ENCODE results near the gene MYOF.
"Not testable (repeated sequence)": the region's sequence is repeated elsewhere in the genome, so short reads cannot be mapped to it uniquely, and the experiment has no call there.

MYOF gene

DNA sequence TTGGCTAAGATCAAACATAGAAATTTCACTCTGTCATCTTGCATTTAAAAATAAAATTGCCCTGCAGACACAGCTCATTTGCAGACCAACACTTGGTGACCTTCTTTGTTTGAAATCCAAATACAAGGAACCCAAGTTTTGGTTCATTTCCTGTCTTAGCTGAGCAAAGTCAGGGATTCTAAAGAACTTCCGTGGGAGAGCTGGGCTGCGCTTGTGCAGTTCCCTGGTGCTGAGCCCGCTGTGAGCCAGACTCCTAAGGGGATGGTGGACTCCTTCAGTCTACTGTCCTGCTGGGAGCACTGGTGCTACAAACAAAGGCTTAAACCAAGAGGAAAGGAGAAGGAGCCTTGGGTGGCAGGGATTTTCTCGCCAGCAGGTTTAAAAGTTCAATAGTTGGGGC is 60.0 kb downstream of the MYOF start:
- no peak for DNase-seq (ENCODE audit: low spot score)

DNA sequence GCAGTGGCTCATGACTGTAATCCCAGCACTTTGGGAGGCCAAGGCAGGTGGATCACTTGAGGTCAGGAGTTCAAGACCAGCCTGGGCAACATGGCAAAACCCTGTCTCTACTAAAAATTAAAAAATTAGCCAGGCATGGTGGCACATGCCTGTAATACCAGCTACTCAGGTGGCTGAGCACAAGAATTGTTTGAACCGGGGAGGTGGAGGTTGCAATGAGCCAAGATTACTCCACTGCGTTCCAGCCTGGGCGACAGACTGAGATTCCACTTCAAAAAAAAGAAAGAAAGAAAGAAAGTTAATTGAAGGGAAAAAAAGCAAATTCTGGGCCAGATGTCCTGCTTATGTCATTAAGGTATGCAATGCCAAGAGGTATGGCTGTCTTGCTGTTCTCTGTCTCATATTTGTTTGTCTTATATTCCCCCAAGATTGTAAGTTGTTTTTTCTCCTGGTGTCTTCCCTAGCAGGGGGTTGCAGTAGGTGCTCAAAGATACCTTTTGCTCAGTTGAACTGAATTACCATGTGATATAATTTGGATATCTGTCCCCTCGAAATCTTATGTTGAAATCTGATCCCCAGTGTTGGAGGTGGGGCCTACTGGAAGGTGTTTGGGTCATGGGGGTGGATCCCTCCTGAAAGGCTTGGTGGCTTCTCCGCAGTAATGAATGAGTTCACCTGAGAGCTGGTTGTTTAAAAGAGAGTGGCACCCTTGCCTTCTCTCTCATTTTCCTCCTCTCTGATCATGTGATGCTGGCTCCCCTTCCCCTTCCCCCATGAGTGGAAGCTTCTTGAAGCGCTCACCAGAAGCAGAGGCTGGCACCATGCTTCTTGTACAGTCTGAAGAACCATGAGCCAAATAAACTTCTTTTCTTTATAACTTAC is 60.9 kb downstream of the MYOF start:
- DNase-seq (ENCODE audit: low spot score) = no peak

- no peak for DNase-seq (ENCODE audit: low spot score)
Measured at GRCh38 chr10:93420091-93420490, 62.0 kb downstream of the MYOF start.

DNA sequence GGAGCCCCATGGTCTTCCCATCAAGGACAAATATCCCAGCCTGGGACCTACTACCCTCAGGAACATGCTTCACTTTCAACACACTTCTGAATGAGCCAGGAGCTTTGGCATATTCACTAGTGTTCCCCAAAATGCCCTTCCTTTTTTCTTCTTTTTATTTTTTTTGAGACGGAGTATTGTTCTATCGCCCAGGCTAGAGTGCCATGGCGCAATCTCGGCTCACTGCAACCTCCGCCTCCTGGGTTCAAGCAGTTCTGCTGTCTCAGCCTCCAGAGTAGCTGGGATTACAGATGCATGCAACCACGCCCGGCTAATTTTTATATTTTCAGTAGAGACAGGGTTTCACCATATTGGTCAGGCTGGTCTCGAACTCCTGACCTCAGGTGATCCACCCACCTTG is 63.1 kb downstream of the MYOF start:
- not testable (repeated sequence) for DNase-seq (ENCODE audit: low spot score)

DNA sequence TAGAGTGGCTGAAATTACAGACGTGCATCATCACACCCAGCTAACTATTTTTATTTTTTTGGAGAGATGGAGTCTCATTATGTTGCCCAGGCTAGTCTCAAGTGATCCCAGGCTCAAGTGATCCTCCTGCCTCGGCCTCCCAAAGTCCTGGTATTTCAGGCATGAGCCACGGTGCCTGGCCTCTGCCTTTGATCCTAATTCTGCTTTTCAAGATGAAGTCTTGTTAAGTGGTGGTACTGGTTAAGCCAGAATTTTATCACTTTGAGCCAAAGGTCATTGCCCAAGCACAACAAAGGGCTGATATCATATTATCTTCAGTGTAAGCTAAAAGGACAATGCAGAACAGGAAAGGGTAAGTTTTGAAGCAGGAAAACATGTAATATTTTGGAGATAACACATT is 64.2 kb downstream of the MYOF start:
- DNase-seq (ENCODE audit: low spot score) = no peak

GRCh38 chr10:93417266-93417665 is 64.9 kb downstream of the MYOF start:
- DNase-seq (ENCODE audit: low spot score) = no peak

DNA sequence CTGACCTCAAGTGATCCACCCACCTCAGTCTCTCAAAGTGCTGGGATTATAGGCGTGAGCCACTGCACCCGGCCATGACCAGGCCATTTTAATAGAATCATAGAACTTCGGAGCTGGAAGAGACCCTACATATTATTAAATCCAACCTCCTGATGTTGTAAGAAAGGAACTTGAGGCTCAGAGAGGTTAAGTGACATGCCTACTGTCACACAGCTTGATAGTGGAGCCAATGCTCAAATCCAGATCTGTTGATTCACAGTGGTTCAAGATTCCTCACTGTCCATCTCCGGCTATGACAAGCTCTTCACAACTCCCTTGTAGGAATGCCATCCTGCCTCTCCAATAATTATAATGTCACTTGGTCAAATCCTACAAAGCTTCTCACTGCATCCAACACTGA is 65.3 kb downstream of the MYOF start:
- DNase-seq (ENCODE audit: low spot score) = no peak

DNA sequence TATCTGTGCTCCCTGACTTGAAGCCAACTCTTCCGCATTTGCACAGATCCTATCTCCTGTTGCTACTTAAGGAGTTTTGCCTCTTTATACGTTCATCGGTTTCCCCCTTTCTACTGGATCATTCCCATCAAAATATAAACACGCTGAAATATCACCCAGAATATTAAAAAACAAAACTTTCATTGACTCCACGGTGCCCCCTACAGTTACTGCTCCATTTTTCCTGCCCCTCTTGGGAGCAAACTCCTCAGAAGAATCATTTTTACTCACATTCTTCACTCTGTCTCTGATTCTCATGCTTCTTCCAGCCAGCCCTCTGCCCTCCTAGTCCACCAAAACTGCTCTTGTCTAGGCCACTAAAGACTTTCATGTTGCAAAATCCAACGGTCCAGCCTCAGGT is 66.4 kb downstream of the MYOF start:
- DNase-seq (ENCODE audit: low spot score) = no peak

GRCh38 chr10:93413252-93413689 is 68.9 kb downstream of the MYOF start:
- DNase-seq (ENCODE audit: low spot score) = no peak

DNA sequence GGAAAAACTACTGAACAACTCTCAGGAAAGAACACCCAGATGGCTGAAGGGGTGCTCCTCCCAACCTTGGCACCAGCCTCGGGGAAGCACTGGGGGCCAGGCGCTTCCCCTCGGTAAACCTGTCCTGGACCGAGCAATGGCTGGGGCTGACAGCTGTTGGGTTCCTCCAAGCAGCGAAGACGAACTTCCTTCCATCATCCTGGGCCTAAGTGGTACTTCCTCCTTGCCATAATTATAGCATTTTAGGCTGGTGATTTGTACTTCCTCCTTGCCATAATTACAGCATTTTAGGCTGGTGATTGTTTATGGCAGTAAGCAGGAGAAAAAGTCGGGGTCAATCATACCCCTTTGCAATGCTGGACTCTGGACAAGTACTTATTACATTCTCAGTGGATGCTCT is 69.3 kb downstream of the MYOF start:
- no peak for DNase-seq (ENCODE audit: low spot score)

GRCh38 chr10:93410697-93411348 is 71.3 kb downstream of the MYOF start:
- DNase-seq (ENCODE audit: low spot score) = no peak

DNA sequence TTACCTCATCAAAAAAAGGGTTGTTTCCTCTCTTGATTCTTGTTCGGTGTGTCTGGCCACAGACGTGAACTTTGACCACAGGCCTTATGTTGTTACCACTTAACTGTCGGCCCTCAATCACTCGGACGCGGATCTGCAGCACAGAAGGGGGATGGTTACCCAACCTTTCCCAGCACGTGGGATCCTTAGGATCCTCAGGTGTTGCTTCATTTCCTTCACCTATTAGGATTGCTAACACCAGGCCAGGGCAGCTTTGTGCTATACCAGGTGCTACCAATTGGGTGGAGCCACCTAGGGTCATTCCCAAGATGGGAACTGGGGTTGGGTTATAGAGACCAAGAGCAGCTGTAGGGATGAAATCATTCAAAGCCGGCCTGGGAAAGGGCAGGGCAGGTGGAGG is 73.4 kb downstream of the MYOF start:
- no peak for DNase-seq (ENCODE audit: low spot score)

DNA sequence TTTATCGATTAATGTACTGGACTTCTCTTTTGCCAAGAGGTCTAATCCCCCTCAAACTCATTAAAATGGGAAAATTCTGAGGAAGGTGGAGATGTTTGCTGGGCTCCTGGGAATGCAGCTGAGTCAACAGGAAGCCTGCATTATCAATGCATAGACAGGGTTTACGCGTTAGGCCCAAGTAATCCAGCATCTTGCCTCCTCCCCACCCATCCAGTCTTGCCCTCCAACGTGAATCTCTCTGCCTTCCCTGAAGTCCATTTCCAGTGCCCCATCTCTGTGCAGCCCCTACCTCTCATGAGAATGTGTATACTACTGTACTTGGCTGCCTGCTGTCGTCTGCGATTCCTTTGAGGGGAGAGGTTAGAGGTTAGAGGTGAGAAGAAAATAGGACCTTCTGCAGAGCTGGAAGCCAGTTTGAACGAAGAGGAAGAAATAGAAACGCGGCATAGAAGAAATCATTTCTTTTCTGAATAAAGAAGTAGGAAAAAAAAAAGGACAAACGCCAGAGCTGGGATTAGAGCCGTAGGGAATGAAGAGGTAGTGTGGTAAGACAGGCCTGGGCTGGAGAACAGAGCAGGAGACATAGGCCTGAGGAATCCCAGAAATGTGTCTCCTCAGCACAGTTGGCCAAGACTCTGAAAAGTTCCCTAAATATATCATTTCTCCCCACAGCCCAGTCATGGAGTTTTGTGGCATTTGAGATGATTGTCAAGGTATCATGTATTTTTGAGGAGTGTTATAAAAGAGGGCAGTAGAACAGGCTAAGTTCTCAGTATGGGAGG is 75.6 kb downstream of the MYOF start:
- no peak for DNase-seq (ENCODE audit: low spot score)

GRCh38 chr10:93404048-93404354 is 78.1 kb downstream of the MYOF start:
- no peak for DNase-seq (ENCODE audit: low spot score)

DNA sequence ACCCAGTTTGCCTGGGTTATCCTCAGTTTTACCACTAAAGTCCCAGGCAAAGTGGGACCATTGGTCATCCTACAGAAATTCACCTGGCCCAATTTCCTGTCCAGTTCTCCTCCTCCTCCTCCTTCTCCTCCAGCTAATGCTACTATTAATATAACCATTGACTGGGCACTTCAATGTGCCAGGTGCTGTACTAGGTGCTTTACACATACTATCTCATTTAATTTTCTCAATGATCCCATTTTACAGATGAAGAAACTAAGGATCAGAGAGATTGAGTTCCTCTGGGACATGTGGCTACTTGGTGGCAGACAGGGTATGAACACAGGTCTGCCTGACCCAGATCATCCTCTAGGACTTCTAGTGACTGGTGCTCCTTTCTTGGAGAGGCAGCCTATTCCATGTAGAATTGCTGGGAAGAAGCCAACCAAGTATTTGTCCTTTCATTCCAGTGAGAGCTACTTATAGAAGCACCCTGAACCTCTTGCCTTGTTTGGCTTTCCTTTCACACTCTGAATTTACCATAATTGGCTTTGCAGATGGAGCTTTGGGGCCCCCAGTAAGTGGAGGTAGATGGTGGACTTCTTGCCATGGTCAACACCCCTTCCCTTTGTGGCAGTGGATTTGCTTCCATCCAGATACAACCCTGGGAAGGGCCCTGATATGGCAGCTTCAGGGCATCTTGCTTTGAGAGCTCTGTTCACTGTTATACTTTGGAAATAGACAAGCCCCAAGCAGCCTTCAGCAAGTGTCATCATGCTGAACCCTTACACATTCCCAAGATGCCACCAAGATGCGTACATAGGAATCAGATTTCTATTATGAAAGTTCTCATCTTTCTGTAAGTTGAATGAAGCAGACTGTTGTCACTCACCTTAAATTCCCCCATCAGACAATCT is 78.7 kb downstream of the MYOF start:
- DNase-seq (ENCODE audit: low spot score) = no peak

GRCh38 chr10:93402192-93402591 is 79.9 kb downstream of the MYOF start:
- no peak for DNase-seq (ENCODE audit: low spot score)

- no peak for DNase-seq (ENCODE audit: low spot score)
Measured at GRCh38 chr10:93398528-93398927, 83.6 kb downstream of the MYOF start.

DNA sequence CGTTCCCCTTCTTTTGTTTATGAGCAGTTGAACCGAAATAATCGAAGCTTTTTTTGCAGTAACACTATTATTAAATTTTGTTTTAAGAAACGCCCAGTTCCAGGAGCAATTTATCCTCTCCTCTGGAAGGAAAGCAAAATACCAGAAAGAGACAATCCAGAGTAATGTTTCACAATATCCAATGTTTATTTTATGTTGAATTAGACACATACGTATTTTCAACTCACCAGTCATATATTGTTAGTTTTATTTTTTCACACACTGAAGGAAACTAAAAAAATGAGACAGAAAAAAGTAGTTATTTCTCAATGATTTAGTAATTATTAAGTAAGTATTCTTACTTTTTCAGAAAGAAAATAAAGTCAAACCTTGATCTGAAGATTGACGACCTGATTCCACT is 85.1 kb downstream of the MYOF start:
- no peak for DNase-seq (ENCODE audit: low spot score)

GRCh38 chr10:93393211-93393610 is 88.9 kb downstream of the MYOF start:
- no peak for DNase-seq (ENCODE audit: low spot score)

DNA sequence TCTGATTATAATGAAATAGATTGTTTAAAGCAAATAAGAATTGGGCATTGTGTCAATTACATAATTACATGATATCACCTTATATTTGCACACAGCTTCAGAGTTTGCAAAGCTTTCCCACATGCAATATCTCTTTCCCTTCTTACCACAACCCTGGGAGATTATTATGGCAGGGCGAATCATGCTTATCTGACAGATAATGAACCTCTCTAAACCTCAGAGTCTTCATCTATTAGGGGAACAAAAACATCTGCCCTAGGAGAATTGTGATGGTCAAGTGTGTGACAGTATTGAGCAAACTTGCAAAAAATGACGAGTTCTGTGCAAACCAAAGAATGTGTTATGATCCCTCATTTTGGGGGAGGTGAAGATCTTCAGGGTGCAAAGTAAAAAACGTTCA is 90.0 kb downstream of the MYOF start:
- no peak for DNase-seq (ENCODE audit: low spot score)

- DNase-seq (ENCODE audit: low spot score) = no peak
Measured at GRCh38 chr10:93390306-93391090, 91.6 kb downstream of the MYOF start.
